ENCODE data around the gene ALDH18A1. TPM values are rescaled to one million over a fixed set of nuclear protein-coding genes. Genes with fewer than 3 reads are reported as not detected.

ALDH18A1 gene
- total RNA-seq, 2 experiments from 2014 or later = 68.6 to 69.5 TPM

- H3K27ac Mint-ChIP-seq = no peak overlapping the region
- CTCF ChIA-PET = interaction anchor here (1.4 kb wide), 1 partner anchor 144 kb away, joined by 3 read pairs; no protein-coding TSS in a partner anchor
- H3K4me3 Mint-ChIP-seq = no peak overlapping the region
Observed at GRCh38 chr10:95574649-95575365, 81.7 kb downstream of the ALDH18A1 start.

GRCh38 chr10:95573964-95574604 is 82.4 kb downstream of the ALDH18A1 start:
- ChIA-PET CTCF (interaction anchor here (1.4 kb wide), 1 partner anchor 143 kb away, joined by 3 read pairs; no protein-coding TSS in a partner anchor), POLR2A (no interaction called here)
- no peak overlapping the region for H3K27ac Mint-ChIP-seq

More at GRCh38 chr10:95574649-95575365, 81.7 kb downstream of the ALDH18A1 start:
- no peaks in the 10 kb centered on the region for H3K9me3 Mint-ChIP-seq
- no peak for DNase-seq
- no peaks in the 10 kb centered on the region for H3K4me1 Mint-ChIP-seq (ENCODE audit: low read depth)
- POLR2A ChIA-PET = no interaction called here
- no peaks in the 10 kb centered on the region for H3K36me3 Mint-ChIP-seq
- intact Hi-C loops (cut with micrococcal nuclease) = no loop called here
- peaks cover 19% of the 10 kb centered on the region for H3K27me3 Mint-ChIP-seq

GRCh38 chr10:95573527-95573926 is 83.0 kb downstream of the ALDH18A1 start:
- Mint-ChIP-seq H3K4me3 (no peak overlapping the region), H3K27me3 (peaks cover 12% of the 10 kb centered on the region), H3K36me3 (no peaks in the 10 kb centered on the region), H3K27ac (no peak overlapping the region), H3K9me3 (no peaks in the 10 kb centered on the region), H3K4me1 (ENCODE audit: low read depth) (no peaks in the 10 kb centered on the region)
- POLR2A ChIA-PET = no interaction called here
- DNase-seq = no peak
- CTCF ChIA-PET = interaction anchor here (0.7 to 1.4 kb wide), 2 partner anchors 15 to 142 kb away, joined by 3 read pairs; no protein-coding TSS in a partner anchor
- intact Hi-C loops (cut with micrococcal nuclease) = no loop called here

More at GRCh38 chr10:95573964-95574604, 82.4 kb downstream of the ALDH18A1 start:
- peaks cover 15% of the 10 kb centered on the region for H3K27me3 Mint-ChIP-seq
- H3K9me3 Mint-ChIP-seq = no peaks in the 10 kb centered on the region
- no peaks in the 10 kb centered on the region for H3K36me3 Mint-ChIP-seq
- DNase-seq = no peak
- H3K4me1 Mint-ChIP-seq (ENCODE audit: low read depth) = no peaks in the 10 kb centered on the region
- no peak overlapping the region for H3K4me3 Mint-ChIP-seq
- intact Hi-C loops (cut with micrococcal nuclease) = no loop called here

- ChIA-PET POLR2A (no interaction called here), CTCF (no interaction called here)
- Mint-ChIP-seq H3K4me3 (no peak overlapping the region), H3K27me3 (peaks cover 8% of the 10 kb centered on the region), H3K36me3 (no peaks in the 10 kb centered on the region), H3K4me1 (ENCODE audit: low read depth) (no peaks in the 10 kb centered on the region), H3K27ac (no peak overlapping the region), H3K9me3 (no peaks in the 10 kb centered on the region)
- intact Hi-C loops (cut with micrococcal nuclease) = no loop called here
- DNase-seq = no peak
Observed at GRCh38 chr10:95572131-95572820, 84.2 kb downstream of the ALDH18A1 start.

- ChIA-PET CTCF (no interaction called here), POLR2A (no interaction called here)
- no peak overlapping the region for H3K4me3 Mint-ChIP-seq
- no peak overlapping the region for H3K27ac Mint-ChIP-seq
- H3K27me3 Mint-ChIP-seq = peaks cover 8% of the 10 kb centered on the region
- intact Hi-C loops (cut with micrococcal nuclease) = no loop called here
- H3K9me3 Mint-ChIP-seq = no peaks in the 10 kb centered on the region
- H3K4me1 Mint-ChIP-seq (ENCODE audit: low read depth) = no peaks in the 10 kb centered on the region
- no peak for DNase-seq
- H3K36me3 Mint-ChIP-seq = no peaks in the 10 kb centered on the region
Observed at GRCh38 chr10:95571390-95571789, 85.1 kb downstream of the ALDH18A1 start.

- Mint-ChIP-seq H3K36me3 (no peaks in the 10 kb centered on the region), H3K4me3 (no peak overlapping the region), H3K27me3 (peaks cover 8% of the 10 kb centered on the region), H3K4me1 (ENCODE audit: low read depth) (no peaks in the 10 kb centered on the region), H3K9me3 (no peaks in the 10 kb centered on the region), H3K27ac (no peak overlapping the region)
- ChIA-PET POLR2A (no interaction called here), CTCF (no interaction called here)
- DNase-seq = no peak
- intact Hi-C loops (cut with micrococcal nuclease) = no loop called here
Observed at GRCh38 chr10:95569368-95569767, 87.1 kb downstream of the ALDH18A1 start.

- H3K9me3 Mint-ChIP-seq = no peaks in the 10 kb centered on the region
- H3K4me1 Mint-ChIP-seq (ENCODE audit: low read depth) = no peaks in the 10 kb centered on the region
- H3K4me3 Mint-ChIP-seq = no peak overlapping the region
- no peak for DNase-seq
- no peaks in the 10 kb centered on the region for H3K36me3 Mint-ChIP-seq
- peaks cover 2% of the 10 kb centered on the region for H3K27me3 Mint-ChIP-seq
- ChIA-PET POLR2A (no interaction called here), CTCF (no interaction called here)
- no peak overlapping the region for H3K27ac Mint-ChIP-seq
- intact Hi-C loops (cut with micrococcal nuclease) = no loop called here
Observed at GRCh38 chr10:95567903-95568630, 88.4 kb downstream of the ALDH18A1 start.

GRCh38 chr10:95566136-95566535 is 90.4 kb downstream of the ALDH18A1 start:
- ChIA-PET CTCF (no interaction called here), POLR2A (no interaction called here)
- H3K27ac Mint-ChIP-seq = no peak overlapping the region
- no peaks in the 10 kb centered on the region for H3K4me1 Mint-ChIP-seq (ENCODE audit: low read depth)
- DNase-seq = no peak
- H3K27me3 Mint-ChIP-seq = no peaks in the 10 kb centered on the region
- H3K4me3 Mint-ChIP-seq = no peak overlapping the region
- H3K9me3 Mint-ChIP-seq = no peaks in the 10 kb centered on the region
- no peaks in the 10 kb centered on the region for H3K36me3 Mint-ChIP-seq
- intact Hi-C loops (cut with micrococcal nuclease) = no loop called here

- ChIA-PET POLR2A (no interaction called here), CTCF (no interaction called here)
- intact Hi-C loops (cut with micrococcal nuclease) = no loop called here
- no peak overlapping the region for H3K27ac Mint-ChIP-seq
- H3K9me3 Mint-ChIP-seq = no peaks in the 10 kb centered on the region
- no peak for DNase-seq
- no peak overlapping the region for H3K4me3 Mint-ChIP-seq
- no peaks in the 10 kb centered on the region for H3K27me3 Mint-ChIP-seq
- H3K4me1 Mint-ChIP-seq (ENCODE audit: low read depth) = peaks cover under 1% of the 10 kb centered on the region
- H3K36me3 Mint-ChIP-seq = no peaks in the 10 kb centered on the region
Observed at GRCh38 chr10:95565336-95565735, 91.2 kb downstream of the ALDH18A1 start.

- DNase-seq = no peak
- Mint-ChIP-seq H3K36me3 (no peaks in the 10 kb centered on the region), H3K4me1 (ENCODE audit: low read depth) (peaks cover 4% of the 10 kb centered on the region), H3K27me3 (peaks cover 5% of the 10 kb centered on the region), H3K27ac (no peak overlapping the region), H3K9me3 (no peaks in the 10 kb centered on the region), H3K4me3 (no peak overlapping the region)
- intact Hi-C loops (cut with micrococcal nuclease) = no loop called here
- POLR2A ChIA-PET = no interaction called here
- CTCF ChIA-PET = no interaction called here
Observed at GRCh38 chr10:95564291-95564690, 92.2 kb downstream of the ALDH18A1 start.

- H3K4me3 Mint-ChIP-seq = no peak overlapping the region
- intact Hi-C loops (cut with micrococcal nuclease) = no loop called here
- ChIA-PET CTCF (no interaction called here), POLR2A (no interaction called here)
- DNase-seq = no peak
- H3K36me3 Mint-ChIP-seq = no peaks in the 10 kb centered on the region
- H3K27me3 Mint-ChIP-seq = peaks cover 5% of the 10 kb centered on the region
- H3K9me3 Mint-ChIP-seq = no peaks in the 10 kb centered on the region
- peaks cover 4% of the 10 kb centered on the region for H3K4me1 Mint-ChIP-seq (ENCODE audit: low read depth)
- no peak overlapping the region for H3K27ac Mint-ChIP-seq
Observed at GRCh38 chr10:95562341-95562965, 94.1 kb downstream of the ALDH18A1 start.

- POLR2A ChIA-PET = no interaction called here
- Mint-ChIP-seq H3K27ac (no peak overlapping the region), H3K36me3 (no peaks in the 10 kb centered on the region), H3K4me3 (peak overlapping the region; percentile 69), H3K4me1 (ENCODE audit: low read depth) (peaks cover 4% of the 10 kb centered on the region), H3K27me3 (peaks cover 5% of the 10 kb centered on the region), H3K9me3 (no peaks in the 10 kb centered on the region)
- CTCF ChIA-PET = no interaction called here
- DNase-seq = no peak
- intact Hi-C loops (cut with micrococcal nuclease) = loop anchor here (1.0 to 2.0 kb wide), 2 partner anchors 77 to 94 kb away; partner anchors contain the start of gene ALDH18A1
Observed at GRCh38 chr10:95561864-95562177, 94.7 kb downstream of the ALDH18A1 start.

Measured in activated CD4-positive, alpha-beta memory T cell treated with anti-CD3 and anti-CD28 coated beads for 36 hours (primary cell).